IPS-11a (cell line): ENCODE data around the gene GDA.

Source experiments
- H3K4me3 ChIP-seq: one replicate; pipeline ENCODE4 v1.5.1; 2013; ENCODE audit warnings: low read depth, low read length, control low read depth

GDA gene

DNA sequence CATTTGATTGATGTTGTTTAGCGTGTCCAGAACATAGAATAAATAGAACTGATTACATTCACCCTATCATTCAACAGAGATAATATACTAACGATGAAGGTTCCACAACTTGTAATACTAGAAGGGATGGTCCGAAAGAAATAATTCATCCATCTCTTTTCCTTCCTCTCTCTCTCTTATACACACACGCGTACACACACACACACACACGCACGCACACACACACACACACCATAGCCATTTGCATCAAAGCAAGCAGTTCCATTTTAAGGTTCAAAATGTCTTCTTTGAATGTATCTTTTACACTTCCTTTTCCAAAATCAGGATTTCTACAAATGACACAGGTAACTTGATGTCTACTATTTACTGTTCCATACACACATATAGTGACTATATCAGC lies 887 bp downstream of the GDA start:
- peak overlapping the region; percentile 24 for H3K4me3 ChIP-seq

DNA sequence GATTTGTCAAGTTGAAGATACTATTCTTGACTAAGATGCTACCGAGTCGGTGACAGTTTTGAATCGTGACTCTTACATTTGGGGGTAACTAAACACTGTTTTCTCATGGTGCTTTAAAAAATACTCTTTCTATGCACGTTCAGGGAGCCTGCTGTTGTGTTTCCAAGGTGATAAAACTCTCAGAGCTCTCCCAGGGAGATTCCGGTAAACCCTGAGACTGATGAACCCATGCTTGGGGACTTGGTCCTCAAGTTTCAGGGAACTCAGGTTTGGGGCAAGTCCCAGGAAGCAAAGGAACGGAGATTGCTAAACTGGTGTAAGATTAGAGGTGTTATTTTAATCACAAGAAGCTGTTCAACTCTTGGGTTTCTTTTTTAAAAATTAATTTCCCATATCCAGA lies 1.4 kb downstream of the GDA start:
- H3K4me3 ChIP-seq: no peak overlapping the region

DNA sequence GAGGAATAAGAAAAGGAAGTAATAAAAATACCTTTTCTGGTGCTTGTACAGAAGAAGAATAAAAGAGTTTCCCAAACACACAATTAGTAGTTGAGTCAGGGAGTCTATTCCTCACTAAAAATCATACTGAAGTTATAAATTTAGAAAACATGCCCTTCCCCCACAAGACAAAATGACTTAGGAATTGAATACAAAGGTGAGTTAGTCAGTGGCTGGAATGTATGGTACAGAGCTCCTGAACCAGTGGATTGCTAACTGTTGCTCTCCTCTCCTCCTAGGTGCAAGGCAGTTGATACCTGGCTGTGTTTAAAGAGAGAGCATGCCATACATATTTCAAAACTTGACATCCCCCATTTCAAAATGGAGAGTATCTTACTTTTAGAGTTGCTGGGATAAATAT lies 1.9 kb downstream of the GDA start:
- no peak overlapping the region for H3K4me3 ChIP-seq

GRCh38 chr9:72154468-72155285 lies 5.4 kb downstream of the GDA start:
- H3K4me3 ChIP-seq: no peak overlapping the region

DNA sequence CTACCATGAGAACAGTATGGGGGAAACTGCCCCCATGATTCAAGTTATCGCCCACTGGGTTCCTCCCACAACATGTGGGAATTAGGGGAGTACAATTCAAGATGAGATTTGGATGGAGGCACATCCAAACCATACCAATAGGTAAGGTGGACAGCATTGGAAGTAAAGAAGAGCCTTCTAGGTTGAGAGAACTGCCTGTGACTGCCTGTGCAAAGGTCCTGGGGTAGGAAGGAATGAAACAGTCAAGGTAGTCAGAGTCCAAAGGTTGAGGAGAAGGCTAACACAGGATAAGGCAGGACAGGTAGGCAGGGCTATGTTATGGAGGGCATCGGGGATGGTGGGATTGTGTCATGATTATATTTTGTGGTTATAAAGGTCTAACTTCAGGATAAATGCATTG lies 6.1 kb downstream of the GDA start:
- H3K4me3 ChIP-seq: no peak overlapping the region

DNA sequence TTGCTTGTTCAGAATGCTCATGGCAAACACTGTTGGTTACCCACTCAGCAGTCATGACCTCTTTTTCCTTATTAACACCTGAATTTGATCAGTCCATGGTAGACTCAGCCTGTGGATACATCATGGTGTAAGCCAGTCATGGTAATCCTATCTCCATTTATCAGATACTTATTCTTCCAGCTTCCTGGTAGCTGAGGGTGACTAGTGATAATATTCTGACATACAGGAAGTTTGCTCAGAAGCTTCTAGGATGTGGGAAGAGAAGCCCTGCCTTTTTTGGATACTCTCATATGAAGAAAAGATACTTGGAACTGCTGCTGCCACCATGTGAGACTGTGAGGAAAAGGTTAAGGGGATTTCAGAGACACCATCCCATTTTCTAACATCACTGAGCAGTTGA lies 7.3 kb downstream of the GDA start:
- no peak overlapping the region for H3K4me3 ChIP-seq

GRCh38 chr9:72158680-72159079 lies 9.4 kb downstream of the GDA start:
- no peak overlapping the region for H3K4me3 ChIP-seq

DNA sequence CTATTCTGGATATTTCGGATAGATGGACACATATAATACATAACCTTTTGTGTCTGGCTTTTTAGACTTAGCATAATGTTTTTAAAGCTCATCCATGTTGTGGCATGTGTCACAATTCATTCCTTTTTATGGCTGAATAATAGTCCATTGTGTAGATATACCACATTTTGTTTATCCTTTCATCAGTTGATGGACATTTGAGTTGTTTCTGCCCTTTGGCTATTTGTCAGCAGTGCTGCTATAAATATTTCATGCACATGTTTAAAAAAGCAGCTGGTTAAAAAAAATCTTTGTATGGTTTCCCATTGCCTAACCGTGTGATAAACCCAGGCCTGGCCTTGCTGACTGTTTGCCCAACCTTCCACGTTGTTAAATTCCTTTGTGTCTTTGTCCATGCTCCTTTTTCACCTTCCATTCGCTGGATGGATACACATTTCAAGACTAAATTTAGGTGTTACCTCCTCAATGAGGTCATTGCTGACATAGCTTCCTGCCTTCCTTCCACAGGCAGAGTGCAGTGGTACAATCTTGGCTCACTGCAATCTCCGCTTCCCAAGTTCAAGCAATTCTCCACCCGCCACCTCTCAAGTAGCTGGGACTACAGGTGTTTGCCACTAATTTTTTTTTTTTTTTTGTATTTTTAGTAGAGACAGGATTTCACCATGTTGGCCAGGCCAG lies 11.3 kb downstream of the GDA start:
- no peak overlapping the region for H3K4me3 ChIP-seq

DNA sequence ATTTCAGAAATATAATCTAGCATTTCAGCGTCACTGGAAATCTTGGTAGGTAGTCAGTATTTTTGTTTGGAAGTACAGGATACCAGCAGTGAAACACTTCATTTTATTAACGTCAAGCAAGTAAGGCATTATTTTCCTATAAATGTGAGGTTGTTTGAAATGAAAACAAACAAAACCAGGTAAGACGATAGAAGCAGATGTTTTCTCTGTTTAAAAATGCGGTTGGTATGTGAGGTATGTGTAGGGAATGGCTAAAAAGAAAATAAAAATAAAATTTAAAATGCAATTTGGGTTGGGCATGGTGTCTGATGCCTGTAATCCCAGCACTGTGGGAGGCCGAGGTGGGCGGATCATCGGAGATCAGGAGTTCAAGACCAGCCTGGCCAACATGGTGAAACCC lies 16.1 kb downstream of the GDA start:
- no peak overlapping the region for H3K4me3 ChIP-seq

- H3K4me3 ChIP-seq: no peak overlapping the region
These were observed 16.7 kb downstream of the GDA start for GRCh38 chr9:72165821-72166547.

DNA sequence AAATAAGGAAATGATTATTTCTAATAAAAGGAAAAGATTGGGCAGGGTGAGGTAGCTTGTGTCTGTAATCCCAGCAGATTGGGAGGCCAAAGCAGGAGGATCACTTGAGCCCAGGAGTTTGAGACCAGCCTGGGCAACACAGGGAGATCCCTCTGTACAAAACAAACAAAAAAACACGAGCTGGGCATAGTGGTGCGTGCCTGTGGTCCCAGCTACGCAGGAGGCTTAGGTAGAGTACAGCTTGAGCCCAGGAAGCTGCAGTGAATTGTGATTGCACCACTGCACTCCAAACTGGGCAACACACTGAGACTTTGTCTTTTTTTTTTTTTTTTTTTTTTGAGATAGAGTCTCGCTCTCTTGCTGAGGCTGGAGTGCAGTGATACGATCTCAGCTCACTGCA lies 18.8 kb downstream of the GDA start:
- H3K4me3 ChIP-seq: no peak overlapping the region

DNA sequence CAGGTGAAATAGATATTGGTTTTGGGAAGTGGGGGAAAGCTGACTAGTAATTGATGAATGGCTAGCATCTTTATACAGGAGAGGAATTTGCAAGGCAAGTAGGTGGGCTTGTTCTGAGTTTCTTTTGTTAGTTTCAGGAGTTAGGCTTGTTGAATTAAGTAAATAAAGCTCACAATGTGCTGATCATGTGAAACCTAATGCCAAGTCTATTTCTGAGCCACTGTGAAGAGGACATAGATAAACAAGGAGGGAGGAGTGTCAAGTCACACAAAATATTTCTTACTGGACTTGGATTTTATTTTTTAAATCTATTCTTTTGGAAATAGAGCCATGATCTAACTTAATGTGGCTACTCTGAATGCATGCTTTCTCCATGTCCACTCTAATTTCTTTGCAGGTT lies 19.9 kb downstream of the GDA start:
- H3K4me3 ChIP-seq: no peak overlapping the region

DNA sequence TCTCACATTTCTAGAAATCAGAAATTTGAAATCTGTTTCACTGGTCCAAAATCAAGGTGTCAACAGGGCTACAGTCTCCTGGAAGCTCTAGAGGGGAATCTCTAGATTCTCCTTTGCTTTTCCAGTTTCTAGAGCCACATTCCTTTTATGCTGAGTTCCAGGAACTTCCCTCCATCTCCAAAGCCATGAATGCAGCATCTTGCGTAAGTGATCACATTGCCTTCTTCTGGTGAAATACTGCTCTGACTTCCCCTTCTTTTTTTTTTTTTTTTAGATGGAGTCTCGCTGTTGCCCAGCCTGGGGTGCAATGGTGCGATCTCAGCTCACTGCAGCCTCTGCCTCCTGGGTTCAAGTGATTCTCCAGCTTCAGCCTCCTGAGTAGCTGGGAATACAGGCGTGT lies 23.8 kb downstream of the GDA start:
- no peak overlapping the region for H3K4me3 ChIP-seq

DNA sequence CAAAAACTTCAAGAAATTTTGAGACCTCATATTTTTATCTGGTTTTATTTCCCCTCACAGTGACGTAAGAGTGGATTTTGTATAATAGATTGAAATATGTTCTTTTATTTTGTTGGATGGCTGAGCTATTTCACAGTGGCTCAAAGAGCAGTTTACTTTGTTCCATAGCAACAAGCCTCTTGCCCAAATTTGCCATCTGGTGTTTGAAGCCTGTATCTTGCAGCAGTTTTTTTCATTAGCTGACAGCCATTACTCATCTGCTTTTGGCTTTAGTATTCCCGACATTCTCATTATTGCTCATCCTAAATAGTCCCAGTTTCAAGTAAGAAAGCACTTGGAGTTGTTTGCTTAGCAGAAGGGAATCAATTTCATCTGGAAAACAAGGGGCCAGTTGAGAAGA lies 36.3 kb downstream of the GDA start:
- no peak overlapping the region for H3K4me3 ChIP-seq

DNA sequence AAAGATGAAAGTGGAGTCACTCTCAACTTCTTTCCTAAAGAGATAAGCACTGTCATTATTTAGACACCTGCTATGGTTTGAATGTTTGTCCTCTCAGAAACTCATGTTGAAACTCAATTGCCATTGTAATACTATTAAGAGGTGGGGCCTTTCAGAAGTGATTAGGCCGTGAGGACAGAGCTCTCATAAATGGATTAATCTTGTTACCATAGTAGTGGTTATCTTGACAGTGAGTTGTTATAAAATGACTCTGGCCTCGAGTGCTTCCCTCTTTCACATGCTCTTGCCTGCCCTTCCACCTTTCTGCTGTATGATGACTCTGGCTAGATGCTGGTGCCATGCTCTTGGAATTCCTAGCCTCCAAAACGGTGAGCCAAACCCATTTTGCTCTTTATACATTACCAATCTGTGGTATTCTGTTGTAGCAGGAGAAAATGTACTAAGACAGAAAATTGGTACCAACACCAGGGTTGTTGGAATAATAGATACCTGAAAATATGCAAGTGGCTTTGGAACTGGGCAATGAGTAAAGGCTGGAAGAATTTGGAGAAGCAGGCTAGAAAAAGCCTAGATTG lies 38.0 kb downstream of the GDA start:
- no peak overlapping the region for H3K4me3 ChIP-seq

GRCh38 chr9:72188232-72188631 lies 39.0 kb downstream of the GDA start:
- H3K4me3 ChIP-seq: no peak overlapping the region

DNA sequence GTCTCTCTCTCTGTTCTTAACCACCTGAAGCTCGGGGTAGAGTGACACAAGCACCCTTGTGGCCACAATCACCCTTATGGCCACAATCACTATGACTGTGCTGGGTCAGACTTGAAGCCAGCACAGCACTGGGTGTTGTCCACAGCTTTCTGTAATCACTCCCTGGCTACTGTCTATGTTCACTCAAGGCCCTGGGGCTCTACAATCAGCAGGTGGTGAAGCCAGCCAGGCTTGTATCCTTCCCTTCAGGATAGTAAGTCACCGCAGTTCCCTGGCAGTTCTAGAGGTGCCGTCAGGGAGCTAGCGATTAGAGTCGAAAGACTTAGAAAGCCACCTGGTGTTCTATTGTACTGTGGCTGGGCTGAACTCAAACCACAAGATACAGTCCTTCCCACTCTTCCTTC lies 44.2 kb downstream of the GDA start:
- no peak overlapping the region for H3K4me3 ChIP-seq

- no peak overlapping the region for H3K4me3 ChIP-seq
These were observed 50.0 kb downstream of the GDA start for GRCh38 chr9:72199238-72199637.

- no peak overlapping the region for H3K4me3 ChIP-seq
These were observed 51.2 kb downstream of the GDA start for GRCh38 chr9:72200452-72200851.

GRCh38 chr9:72202009-72202408 lies 52.8 kb downstream of the GDA start:
- no peak overlapping the region for H3K4me3 ChIP-seq

DNA sequence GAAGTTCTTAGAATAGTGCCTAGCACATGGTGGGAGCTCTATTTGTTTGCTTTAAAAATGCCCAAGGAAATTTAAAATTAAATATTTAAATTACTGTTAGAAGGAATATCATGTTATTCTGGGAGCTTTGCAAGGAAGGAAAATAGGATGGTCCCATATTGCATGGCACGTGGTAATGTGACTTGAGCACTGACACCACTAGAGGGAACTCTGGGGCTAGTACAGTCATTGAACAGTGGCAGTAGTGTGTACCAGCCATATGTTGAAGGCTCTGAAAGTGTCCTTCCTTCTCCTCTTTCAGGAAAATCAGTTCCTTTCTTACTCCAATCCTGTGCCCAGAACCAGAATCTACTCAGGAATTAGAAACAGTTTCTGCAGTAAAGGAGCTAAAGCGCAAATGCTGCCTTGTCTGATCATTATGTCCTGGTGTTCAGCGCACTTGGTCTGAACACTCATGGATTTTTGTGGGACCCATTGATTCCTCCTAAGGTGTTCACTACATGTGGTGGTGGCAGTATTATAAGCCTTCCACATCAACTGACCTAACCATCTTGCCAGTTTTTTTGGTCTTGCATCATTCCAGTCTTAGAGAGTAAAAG lies 54.1 kb downstream of the GDA start:
- no peak overlapping the region for H3K4me3 ChIP-seq
